ENCODE data around the gene RNF26.

RNF26 gene

DNA sequence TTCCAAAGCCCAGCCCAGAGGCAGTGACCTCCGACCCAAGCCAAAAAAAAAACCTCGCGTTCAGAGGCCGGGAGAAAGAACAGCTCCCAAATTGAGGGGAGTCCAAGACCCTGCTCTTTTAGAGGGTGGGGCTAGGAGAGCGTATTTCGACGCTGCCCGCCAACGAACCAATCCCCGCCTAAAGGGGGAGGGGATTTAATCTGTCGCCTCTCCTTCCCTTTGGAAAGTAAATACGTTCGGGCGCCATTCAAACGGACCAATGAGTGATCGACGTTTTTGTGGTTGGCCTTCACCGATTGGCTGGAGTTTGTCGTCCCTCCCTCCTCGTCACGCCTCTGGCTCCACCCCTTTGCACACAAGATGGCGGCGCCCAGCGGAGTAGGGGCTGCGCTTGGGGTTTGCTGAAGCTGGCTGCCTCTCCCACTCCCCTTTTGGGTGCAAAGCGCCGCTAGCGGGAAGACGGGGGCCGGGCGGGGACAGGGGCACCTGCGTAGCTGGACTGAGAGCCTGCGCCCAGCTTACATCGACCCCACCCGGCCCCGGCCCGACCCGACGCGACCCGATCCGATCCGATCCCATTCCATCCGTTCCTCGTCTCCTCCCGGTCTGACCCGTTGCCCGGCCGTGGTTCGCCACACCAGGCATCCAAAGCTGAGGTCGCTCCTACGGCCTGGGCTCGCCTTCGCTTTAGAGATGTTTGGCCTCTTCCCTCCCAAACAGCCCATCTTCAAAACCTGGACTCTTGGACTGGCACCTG, at the start of gene RNF26:
Gene RNF26, plus strand, starts transcription at position 354 of the 757 bp plus-strand sequence. CDS start 596 bp downstream, outside the sequence.
- DNase-seq, result peak; percentile 97

- DNase-seq, result no peak
Measured at GRCh38 chr11:119285431-119285830, 48.9 kb upstream of the RNF26 start.

GRCh38 chr11:119288219-119288618, 46.1 kb upstream of the RNF26 start:
- DNase-seq, result no peak

DNA sequence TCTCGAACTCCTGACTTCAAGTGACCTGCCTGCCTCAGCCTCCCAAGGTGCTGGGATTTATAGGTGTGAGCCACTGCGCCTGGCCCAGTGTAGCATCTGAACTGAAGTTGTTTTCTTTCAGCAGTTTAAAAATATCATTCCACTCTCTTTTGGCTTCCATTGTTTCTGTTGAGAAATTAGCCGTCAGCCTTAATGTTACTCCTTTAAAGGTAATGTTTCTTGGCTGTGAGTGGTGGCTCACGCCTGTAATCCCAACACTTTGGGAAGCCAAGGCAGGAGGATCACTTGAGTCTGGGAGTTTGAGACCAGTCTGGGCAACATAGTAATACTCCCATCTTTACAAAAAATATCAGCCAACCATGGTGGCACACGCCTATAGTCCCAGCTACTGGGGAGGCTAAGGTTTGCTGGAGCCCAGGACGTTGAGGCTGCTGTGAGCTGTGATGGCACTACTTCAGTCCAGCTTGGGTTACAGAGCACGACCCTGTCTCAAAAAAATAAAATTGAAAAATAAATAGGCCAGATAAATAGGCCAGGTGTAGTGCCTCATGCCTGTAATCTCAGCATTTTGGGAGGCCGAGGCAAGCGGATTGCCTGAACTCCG, 43.3 kb upstream of the RNF26 start:
- no peak for DNase-seq

DNA sequence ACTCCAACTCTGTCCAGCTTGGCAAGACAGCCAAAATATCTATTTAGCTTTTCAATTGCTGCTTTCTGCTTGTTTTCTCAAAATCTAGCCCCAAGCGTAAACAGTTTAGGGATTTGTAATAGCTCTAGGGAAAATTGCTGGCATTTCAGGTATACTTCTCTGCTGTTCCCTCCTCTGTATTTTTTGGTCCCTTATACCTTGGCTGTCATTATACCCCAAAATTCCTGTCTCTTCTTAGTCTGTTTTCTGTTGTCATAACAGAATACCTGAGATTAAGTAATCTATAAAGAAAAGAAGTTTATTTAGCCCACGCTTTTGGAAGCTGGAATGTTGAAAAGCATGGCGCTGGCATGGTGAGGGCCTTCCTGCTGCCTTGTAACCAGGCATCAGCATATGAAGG, 40.9 kb upstream of the RNF26 start:
- no peak for DNase-seq

DNA sequence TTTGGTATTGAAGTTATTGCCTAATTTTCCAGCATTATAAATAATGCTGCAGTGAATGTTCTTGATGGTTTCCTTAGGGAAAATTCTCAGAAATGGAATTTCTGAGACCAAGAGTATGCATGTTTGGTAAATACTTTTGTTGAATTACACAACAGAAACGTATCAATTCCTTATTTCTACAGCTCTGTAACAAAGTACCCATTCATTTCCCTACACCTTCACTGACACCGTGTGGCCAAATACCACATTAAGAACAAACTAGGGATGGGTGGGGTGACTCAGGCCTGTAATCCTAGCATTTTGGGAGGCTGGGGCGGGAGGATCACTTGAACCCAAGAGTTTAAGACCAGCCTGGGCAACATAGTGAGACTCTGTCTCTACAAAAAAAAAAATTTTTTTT, 39.1 kb upstream of the RNF26 start:
- DNase-seq, result no peak

GRCh38 chr11:119297938-119298337, 36.4 kb upstream of the RNF26 start:
- no peak for DNase-seq

- DNase-seq, result no peak
Measured at GRCh38 chr11:119298726-119299125, 35.6 kb upstream of the RNF26 start.

- DNase-seq, result no peak
Measured at GRCh38 chr11:119299416-119299815, 34.9 kb upstream of the RNF26 start.

- DNase-seq, result no peak
Measured at GRCh38 chr11:119300198-119300964, 33.9 kb upstream of the RNF26 start.

DNA sequence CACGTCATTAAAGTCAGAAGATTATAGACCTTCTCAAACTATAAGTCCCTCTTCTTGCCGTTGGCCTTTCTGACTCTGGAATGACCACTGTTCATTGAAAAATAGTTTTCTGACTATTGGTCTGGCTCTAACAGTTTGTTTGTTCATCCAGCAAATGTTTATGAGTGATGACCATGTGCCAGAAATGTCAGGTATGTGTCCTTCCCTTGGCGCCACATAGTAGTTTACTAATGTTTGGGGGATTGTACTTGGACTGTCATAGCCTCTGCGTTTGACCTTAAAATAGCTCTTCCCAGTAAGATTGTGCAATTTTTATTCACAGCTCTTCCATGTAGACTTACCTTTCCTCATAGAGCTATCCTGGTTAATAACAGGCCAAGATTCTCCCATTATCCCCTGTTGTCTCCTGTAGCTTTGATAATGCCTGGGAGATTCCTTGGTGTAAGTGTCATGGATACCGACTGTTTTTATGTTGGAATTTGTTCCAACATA, 31.1 kb upstream of the RNF26 start:
- DNase-seq, result no peak

- no peak for DNase-seq
Measured at GRCh38 chr11:119305556-119306372, 28.6 kb upstream of the RNF26 start.

- DNase-seq, result peak; percentile 42
Measured at GRCh38 chr11:119306373-119306890, 27.9 kb upstream of the RNF26 start.

DNA sequence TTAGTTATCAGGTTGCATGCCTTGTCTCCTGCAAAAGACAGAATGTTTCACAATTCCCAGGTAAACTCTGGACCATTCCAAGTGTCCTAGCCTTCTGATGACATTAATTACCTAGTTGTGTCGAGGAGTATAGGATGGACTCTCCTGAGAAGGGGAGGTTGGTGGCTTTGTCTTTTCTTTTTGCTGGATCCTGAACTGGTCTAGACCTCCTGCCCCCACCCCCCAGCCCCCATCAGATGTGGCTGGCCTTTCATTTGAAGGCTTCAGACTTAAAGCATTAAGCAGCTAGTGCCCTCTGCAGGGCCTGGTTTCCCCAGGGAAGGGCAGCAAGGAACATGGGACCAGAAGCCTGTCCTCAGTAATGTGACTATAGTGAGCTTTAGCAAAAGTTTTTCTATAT, 27.1 kb upstream of the RNF26 start:
- no peak for DNase-seq

DNA sequence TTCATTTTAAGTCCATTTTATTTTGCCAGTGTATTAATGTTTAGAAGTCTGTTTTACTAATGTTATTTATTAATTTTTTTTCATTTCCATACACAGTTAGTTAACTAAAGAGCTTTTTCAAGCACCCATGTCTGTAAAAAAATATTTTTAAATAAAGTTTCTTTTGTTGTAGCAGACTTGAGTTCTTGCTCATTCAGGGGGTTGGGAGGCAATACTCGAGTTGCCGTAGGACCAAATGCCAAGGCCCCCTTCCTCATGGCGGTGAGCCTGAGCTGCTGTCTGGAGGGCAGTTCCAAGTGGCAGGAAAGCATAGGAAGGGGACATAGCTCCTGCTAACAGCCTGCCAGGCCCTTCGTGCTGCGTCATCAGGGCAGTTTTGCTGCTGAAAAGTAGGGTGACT, 26.4 kb upstream of the RNF26 start:
- no peak for DNase-seq

GRCh38 chr11:119309411-119309810, 24.9 kb upstream of the RNF26 start:
- no peak for DNase-seq

DNA sequence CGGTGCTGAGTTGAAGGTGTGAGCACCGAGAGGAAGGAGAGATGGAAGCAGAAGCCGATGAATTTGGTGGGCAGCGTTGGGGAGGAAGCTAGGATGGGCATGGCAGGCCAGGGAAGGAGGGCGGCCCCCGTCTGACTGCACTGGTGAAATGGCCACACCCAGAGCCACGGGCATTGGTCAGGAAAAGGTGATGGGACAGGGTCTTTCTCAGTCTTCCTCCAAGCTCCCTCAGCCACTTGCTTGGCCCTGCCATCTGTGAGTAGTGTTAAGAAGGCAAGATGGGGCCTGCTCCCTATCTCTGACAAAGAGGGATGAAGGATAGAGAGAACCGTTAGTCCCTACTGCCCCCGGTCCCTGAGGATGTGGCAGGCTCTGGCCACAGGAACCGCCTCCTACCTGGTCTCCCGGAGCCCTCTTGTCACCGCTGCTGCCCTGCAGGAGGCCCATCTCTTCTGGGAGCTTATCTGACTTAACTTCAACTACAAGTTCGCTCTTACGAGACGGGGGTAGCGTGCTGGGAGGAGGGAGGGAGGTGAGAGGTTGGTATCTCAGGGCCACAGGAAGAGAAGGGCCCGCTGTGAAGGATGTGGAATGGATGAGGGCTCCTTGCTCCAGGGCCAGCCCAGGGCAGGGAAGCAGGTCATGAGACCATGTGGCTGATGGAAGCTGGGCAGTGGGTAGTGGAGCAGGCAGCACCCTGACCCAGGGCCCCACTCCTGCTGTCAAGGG, 24.2 kb upstream of the RNF26 start:
- no peak for DNase-seq

- DNase-seq, result no peak
Measured at GRCh38 chr11:119310682-119311052, 23.7 kb upstream of the RNF26 start.

DNA sequence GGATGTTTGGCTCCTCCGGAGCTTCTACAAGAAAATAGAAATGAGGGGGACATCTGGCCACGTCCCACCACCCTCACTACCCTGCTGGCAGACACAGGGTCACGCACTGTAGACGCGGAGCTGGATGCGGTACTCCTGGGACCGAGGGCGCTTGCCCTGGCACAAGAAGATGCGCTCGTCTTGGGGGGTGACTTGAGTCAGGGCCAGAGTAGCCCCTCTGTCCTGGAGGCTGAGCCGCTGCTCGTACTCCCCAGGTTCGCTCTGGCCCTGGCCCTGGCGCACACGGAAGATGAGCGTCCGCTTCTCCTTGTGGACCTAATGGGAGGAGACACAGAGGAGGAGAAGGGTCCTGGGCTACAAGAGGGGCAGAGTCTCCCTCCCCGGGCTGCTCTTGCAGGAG, 19.6 kb upstream of the RNF26 start:
- DNase-seq, result no peak

GRCh38 chr11:119315131-119316015, 19.0 kb upstream of the RNF26 start:
- DNase-seq, result peak; percentile 52
